ENCODE results near the gene TMEM80. TPM values are rescaled to one million over a fixed set of nuclear protein-coding genes. Genes with fewer than 3 reads are reported as not detected.

The TMEM80 gene
- total and polyA plus RNA-seq, 10 of the 15 experiments (the other 5 are each of a cell fraction or from before 2014, with no cell fraction given) = 6.7 to 30.9 (median 20.7) TPM

DNA sequence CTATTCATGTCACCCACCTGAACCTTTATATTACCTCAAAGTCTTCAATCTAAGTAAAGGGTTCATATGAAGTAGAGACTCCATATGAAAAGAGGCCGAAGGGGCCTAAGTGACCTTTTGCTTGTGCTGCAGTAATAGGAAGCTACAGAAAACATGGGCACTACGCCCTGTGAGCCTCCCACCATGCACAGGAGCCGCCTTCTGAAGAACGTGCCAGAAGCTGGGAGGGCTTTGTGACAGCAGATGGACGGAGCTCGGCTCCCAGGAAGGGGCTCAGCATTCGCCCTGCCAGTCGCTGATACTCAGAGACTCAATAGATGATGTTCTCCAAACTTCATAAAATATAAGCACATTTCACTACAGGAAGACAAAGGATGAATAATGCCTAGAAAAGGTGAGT is 21.8 kb upstream of the TMEM80 start (continued):
- no peak for TF ChIP-seq NR2C1 (IDR thresholded peaks at IDR 0.05)
- TF ChIP-seq, protein P1, sequence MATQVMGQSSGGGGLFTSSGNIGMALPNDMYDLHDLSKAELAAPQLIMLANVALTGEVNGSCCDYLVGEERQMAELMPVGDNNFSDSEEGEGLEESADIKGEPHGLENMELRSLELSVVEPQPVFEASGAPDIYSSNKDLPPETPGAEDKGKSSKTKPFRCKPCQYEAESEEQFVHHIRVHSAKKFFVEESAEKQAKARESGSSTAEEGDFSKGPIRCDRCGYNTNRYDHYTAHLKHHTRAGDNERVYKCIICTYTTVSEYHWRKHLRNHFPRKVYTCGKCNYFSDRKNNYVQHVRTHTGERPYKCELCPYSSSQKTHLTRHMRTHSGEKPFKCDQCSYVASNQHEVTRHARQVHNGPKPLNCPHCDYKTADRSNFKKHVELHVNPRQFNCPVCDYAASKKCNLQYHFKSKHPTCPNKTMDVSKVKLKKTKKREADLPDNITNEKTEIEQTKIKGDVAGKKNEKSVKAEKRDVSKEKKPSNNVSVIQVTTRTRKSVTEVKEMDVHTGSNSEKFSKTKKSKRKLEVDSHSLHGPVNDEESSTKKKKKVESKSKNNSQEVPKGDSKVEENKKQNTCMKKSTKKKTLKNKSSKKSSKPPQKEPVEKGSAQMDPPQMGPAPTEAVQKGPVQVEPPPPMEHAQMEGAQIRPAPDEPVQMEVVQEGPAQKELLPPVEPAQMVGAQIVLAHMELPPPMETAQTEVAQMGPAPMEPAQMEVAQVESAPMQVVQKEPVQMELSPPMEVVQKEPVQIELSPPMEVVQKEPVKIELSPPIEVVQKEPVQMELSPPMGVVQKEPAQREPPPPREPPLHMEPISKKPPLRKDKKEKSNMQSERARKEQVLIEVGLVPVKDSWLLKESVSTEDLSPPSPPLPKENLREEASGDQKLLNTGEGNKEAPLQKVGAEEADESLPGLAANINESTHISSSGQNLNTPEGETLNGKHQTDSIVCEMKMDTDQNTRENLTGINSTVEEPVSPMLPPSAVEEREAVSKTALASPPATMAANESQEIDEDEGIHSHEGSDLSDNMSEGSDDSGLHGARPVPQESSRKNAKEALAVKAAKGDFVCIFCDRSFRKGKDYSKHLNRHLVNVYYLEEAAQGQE (IDR thresholded peaks at IDR 0.05; ENCODE audit: low read depth, low read length) = no peak
- TF ChIP-seq RUNX3 (IDR thresholded peaks at IDR 0.05; ENCODE audit: low read length) = no peak

DNA sequence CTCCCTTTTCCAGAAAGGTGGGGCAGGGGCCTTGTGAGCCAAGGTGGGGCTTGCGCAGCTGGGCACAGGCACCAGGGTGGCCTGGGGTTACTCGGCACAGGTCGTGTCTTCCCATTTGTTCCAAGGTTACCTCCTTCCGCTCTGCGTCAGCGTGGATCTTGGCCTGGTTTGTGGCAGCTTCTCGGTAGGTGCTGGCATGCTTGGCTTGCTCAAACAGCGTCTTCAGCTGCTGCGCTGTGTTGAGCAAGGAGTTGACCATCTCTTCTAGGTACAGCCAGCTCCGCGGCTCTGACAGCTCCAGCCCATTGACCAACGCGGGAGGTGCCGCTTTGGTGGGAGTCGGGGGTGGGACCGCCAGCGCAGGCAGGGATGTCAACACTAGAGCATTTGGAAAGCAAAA is 21.2 kb upstream of the TMEM80 start:
- no peak overlapping the region for H3K4me3 ChIP-seq
- BruUV-seq (replicated peaks) = no TSS peak
- DNase-seq (ENCODE audit: low read depth, low spot score) (no peak), ATAC-seq (no peak), FAIRE-seq (no peak)
- in situ Hi-C loops (cut with MboI) = no loop called here
- H4K20me1 ChIP-seq (ENCODE audit: control insufficient read depth, insufficient read depth) = no peaks in the 10 kb centered on the region
- H3K79me2 ChIP-seq (ENCODE audit: control insufficient read depth, insufficient read depth, low read length) = no peaks in the 10 kb centered on the region
- no peaks in the 10 kb centered on the region for H3K9me3 ChIP-seq (replicated peaks; ENCODE audit: control insufficient read depth, insufficient read depth, low read length)
- peaks cover 6 to 9% of the 10 kb centered on the region in 2 experiments; a peak in 3 of 4 replicates for H3K36me3 ChIP-seq (ENCODE audit: control insufficient read depth in 2 of 2, insufficient read depth in 2 of 2, low read length in 1 of 2)
- SMC1A ChIA-PET (ENCODE audit: uncharacterized antibody, unreplicated experiment) = interaction anchor here (1.2 kb wide), 1 partner anchor 23 kb away, joined by 3 read pairs; no protein-coding TSS in a partner anchor
- no peaks in the 10 kb centered on the region for H3K4me1 ChIP-seq (ENCODE audit: control insufficient read depth, insufficient read depth, low read length)
- RAD21 ChIA-PET (ENCODE audit: unreplicated experiment) = interaction anchor here (1.0 kb wide), 1 partner anchor 51 kb away, joined by 5 read pairs; no protein-coding TSS in a partner anchor
- POLR2A ChIA-PET = interaction anchor here (1.6 kb wide), 1 partner anchor 13 kb away, joined by 3 read pairs; no protein-coding TSS in a partner anchor
- WGBS (ENCODE audit: insufficient coverage, insufficient replicate concordance, low lambda C conversion rate, missing lambda C conversion rate) = 94% methylated on average over 17 of the region's 17 CpGs
- H3K27me3 ChIP-seq (replicated peaks in 1 of 2; ENCODE audit: control insufficient read depth in 2 of 2, insufficient read depth in 2 of 2, low read length in 1 of 2) = no peaks in the 10 kb centered on the region
- H3K4me2 ChIP-seq (ENCODE audit: control insufficient read depth, insufficient read depth) = no peak overlapping the region
- CTCF ChIA-PET = interaction anchor here (0.6 to 2.8 kb wide), 3 partner anchors 13 to 49 kb away, joined by 3 to 17 read pairs (median 5); no protein-coding TSS in a partner anchor
- H3K27ac ChIP-seq (ENCODE audit: control insufficient read depth, insufficient read depth) = no peak overlapping the region
- intact Hi-C loops (cut with micrococcal nuclease; ENCODE audit: unreplicated experiment) = no loop called here
- H2AFZ ChIP-seq (ENCODE audit: control insufficient read depth, low read depth, low read length) = no peak overlapping the region
- H3K9ac ChIP-seq (ENCODE audit: control insufficient read depth, insufficient read depth, low read length) = no peak overlapping the region
- TF ChIP-seq NR2F1 (conservative IDR thresholded peaks at IDR 0.05) = no peak
- no peak for TF ChIP-seq PAX8 (IDR thresholded peaks at IDR 0.05)
- no peak for TF ChIP-seq RCOR1 (conservative IDR thresholded peaks at IDR 0.05; ENCODE audit: low read depth, low read length)
- TF ChIP-seq, protein P2, sequence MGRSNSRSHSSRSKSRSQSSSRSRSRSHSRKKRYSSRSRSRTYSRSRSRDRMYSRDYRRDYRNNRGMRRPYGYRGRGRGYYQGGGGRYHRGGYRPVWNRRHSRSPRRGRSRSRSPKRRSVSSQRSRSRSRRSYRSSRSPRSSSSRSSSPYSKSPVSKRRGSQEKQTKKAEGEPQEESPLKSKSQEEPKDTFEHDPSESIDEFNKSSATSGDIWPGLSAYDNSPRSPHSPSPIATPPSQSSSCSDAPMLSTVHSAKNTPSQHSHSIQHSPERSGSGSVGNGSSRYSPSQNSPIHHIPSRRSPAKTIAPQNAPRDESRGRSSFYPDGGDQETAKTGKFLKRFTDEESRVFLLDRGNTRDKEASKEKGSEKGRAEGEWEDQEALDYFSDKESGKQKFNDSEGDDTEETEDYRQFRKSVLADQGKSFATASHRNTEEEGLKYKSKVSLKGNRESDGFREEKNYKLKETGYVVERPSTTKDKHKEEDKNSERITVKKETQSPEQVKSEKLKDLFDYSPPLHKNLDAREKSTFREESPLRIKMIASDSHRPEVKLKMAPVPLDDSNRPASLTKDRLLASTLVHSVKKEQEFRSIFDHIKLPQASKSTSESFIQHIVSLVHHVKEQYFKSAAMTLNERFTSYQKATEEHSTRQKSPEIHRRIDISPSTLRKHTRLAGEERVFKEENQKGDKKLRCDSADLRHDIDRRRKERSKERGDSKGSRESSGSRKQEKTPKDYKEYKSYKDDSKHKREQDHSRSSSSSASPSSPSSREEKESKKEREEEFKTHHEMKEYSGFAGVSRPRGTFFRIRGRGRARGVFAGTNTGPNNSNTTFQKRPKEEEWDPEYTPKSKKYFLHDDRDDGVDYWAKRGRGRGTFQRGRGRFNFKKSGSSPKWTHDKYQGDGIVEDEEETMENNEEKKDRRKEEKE (IDR thresholded peaks at IDR 0.05) = no peak
- TF ChIP-seq, protein P3, sequence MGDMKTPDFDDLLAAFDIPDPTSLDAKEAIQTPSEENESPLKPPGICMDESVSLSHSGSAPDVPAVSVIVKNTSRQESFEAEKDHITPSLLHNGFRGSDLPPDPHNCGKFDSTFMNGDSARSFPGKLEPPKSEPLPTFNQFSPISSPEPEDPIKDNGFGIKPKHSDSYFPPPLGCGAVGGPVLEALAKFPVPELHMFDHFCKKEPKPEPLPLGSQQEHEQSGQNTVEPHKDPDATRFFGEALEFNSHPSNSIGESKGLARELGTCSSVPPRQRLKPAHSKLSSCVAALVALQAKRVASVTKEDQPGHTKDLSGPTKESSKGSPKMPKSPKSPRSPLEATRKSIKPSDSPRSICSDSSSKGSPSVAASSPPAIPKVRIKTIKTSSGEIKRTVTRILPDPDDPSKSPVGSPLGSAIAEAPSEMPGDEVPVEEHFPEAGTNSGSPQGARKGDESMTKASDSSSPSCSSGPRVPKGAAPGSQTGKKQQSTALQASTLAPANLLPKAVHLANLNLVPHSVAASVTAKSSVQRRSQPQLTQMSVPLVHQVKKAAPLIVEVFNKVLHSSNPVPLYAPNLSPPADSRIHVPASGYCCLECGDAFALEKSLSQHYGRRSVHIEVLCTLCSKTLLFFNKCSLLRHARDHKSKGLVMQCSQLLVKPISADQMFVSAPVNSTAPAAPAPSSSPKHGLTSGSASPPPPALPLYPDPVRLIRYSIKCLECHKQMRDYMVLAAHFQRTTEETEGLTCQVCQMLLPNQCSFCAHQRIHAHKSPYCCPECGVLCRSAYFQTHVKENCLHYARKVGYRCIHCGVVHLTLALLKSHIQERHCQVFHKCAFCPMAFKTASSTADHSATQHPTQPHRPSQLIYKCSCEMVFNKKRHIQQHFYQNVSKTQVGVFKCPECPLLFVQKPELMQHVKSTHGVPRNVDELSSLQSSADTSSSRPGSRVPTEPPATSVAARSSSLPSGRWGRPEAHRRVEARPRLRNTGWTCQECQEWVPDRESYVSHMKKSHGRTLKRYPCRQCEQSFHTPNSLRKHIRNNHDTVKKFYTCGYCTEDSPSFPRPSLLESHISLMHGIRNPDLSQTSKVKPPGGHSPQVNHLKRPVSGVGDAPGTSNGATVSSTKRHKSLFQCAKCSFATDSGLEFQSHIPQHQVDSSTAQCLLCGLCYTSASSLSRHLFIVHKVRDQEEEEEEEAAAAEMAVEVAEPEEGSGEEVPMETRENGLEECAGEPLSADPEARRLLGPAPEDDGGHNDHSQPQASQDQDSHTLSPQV (IDR thresholded peaks at IDR 0.05) = no peak

All from GM12878 (cell line).